Measurements from ENCODE around the gene DCAF17. TPM values are rescaled to one million over a fixed set of nuclear protein-coding genes. Genes with fewer than 3 reads are reported as not detected.

Gene DCAF17
- total RNA-seq, 1 donor from 2014 or later: 22.4 TPM

DNA sequence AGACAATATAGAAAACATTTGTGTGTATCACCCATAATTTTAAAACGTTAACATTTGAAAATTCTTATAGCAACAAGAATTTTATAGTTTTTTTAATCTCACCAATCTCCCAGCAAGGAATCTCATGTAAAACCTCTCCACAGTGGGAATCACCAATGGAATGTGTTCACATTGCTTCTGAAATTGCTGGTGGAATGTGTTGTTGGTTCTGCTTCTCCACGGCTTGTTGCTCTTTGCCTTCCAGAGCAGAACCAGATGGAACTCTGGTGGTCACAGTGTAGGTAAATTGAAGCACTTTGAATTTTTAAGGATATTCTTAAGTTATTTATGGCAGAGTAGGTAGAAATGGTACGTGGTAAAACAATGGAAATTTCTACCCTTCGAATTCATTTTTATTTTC lies 35.1 kb downstream of the DCAF17 start:
- H3K4me1 Mint-ChIP-seq: no peaks in the 10 kb centered on the region
- H3K27ac Mint-ChIP-seq (ENCODE audit: unreplicated experiment): no peak overlapping the region
- H3K27me3 Mint-ChIP-seq (ENCODE audit: low read depth): no peaks in the 10 kb centered on the region
- no peaks in the 10 kb centered on the region for H3K9me3 Mint-ChIP-seq
- no peak for DNase-seq (ENCODE audit: low read depth, low spot score)
- peaks cover 14% of the 10 kb centered on the region for H3K36me3 Mint-ChIP-seq (ENCODE audit: low read depth)
- H3K4me3 Mint-ChIP-seq: no peak overlapping the region
- TF ChIP-seq, protein P1, sequence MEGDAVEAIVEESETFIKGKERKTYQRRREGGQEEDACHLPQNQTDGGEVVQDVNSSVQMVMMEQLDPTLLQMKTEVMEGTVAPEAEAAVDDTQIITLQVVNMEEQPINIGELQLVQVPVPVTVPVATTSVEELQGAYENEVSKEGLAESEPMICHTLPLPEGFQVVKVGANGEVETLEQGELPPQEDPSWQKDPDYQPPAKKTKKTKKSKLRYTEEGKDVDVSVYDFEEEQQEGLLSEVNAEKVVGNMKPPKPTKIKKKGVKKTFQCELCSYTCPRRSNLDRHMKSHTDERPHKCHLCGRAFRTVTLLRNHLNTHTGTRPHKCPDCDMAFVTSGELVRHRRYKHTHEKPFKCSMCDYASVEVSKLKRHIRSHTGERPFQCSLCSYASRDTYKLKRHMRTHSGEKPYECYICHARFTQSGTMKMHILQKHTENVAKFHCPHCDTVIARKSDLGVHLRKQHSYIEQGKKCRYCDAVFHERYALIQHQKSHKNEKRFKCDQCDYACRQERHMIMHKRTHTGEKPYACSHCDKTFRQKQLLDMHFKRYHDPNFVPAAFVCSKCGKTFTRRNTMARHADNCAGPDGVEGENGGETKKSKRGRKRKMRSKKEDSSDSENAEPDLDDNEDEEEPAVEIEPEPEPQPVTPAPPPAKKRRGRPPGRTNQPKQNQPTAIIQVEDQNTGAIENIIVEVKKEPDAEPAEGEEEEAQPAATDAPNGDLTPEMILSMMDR (conservative IDR thresholded peaks at IDR 0.05): no peak

DNA sequence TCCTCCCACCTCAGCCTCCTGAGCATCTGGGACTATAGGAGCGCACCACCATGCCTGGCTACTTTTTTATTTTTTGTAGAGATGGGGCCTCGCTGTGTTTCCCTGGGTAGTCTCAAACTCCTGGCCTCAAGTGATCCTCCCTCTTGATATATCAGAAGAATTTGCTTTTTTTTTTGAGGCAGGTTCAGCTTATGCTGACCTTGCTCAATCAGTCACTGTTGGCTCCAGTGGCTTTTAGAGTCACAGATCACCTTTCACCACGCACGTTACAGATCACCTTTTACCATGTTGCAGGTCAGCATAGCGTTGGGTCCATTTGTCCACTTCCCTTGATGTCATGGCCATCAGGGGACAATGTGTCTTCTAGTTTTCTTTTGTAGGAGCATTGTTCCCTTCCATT lies 36.1 kb downstream of the DCAF17 start:
- H3K36me3 Mint-ChIP-seq (ENCODE audit: low read depth): peaks cover 19% of the 10 kb centered on the region
- no peaks in the 10 kb centered on the region for H3K27me3 Mint-ChIP-seq (ENCODE audit: low read depth)
- DNase-seq (ENCODE audit: low read depth, low spot score): no peak
- TF ChIP-seq, protein P1 (conservative IDR thresholded peaks at IDR 0.05): no peak
- no peak overlapping the region for H3K27ac Mint-ChIP-seq (ENCODE audit: unreplicated experiment)
- H3K9me3 Mint-ChIP-seq: no peaks in the 10 kb centered on the region
- no peak overlapping the region for H3K4me3 Mint-ChIP-seq
- H3K4me1 Mint-ChIP-seq: no peaks in the 10 kb centered on the region

DNA sequence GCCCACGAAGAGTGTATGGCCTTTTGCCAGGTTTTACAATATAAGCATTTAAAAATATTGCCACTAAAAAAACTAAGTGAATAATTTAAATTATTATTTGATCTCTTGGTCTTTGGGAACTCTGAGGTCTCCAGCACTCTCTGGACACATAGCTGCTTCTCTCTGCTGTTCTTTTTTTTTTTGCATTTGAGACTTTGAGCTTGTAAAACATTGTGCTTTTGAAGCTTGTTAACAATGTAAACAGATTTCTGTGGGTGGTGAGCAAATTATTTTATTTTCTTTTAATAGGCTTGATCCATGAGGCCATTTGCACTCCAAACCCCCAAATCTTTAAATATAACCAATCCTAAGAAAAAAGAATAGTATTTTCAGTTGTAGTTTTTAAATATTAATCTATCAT lies 42.0 kb downstream of the DCAF17 start:
- Mint-ChIP-seq H3K4me3 (no peak overlapping the region), H3K36me3 (ENCODE audit: low read depth) (peaks cover 10% of the 10 kb centered on the region), H3K9me3 (no peaks in the 10 kb centered on the region), H3K4me1 (no peaks in the 10 kb centered on the region), H3K27ac (ENCODE audit: unreplicated experiment) (no peak overlapping the region), H3K27me3 (ENCODE audit: low read depth) (no peaks in the 10 kb centered on the region)
- DNase-seq (ENCODE audit: low read depth, low spot score): no peak
- TF ChIP-seq, protein P1 (conservative IDR thresholded peaks at IDR 0.05): no peak

DNA sequence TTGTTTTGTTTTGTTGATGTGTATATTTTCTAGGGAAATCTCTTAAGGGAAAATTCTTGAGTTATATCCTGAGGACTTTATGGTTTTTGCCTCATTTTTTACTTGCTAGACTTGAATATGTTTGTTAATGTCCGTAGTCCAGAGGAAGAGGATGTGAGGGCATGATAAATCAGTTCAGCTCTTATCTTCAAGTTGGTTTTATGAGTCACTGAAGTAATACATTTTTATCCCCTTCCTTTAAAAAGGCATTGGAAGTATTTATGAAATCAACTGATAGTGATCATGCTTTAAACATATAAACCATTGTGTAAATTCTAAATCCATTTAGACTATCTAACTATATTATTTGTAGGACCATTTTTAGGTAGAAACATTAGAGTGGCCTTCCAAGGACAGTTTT lies 44.3 kb downstream of the DCAF17 start:
- Mint-ChIP-seq H3K9me3 (no peaks in the 10 kb centered on the region), H3K4me1 (no peaks in the 10 kb centered on the region), H3K27ac (ENCODE audit: unreplicated experiment) (no peak overlapping the region), H3K27me3 (ENCODE audit: low read depth) (no peaks in the 10 kb centered on the region), H3K36me3 (ENCODE audit: low read depth) (peaks cover 10% of the 10 kb centered on the region), H3K4me3 (no peak overlapping the region)
- no peak for DNase-seq (ENCODE audit: low read depth, low spot score)
- TF ChIP-seq, protein P1 (conservative IDR thresholded peaks at IDR 0.05): no peak

DNA sequence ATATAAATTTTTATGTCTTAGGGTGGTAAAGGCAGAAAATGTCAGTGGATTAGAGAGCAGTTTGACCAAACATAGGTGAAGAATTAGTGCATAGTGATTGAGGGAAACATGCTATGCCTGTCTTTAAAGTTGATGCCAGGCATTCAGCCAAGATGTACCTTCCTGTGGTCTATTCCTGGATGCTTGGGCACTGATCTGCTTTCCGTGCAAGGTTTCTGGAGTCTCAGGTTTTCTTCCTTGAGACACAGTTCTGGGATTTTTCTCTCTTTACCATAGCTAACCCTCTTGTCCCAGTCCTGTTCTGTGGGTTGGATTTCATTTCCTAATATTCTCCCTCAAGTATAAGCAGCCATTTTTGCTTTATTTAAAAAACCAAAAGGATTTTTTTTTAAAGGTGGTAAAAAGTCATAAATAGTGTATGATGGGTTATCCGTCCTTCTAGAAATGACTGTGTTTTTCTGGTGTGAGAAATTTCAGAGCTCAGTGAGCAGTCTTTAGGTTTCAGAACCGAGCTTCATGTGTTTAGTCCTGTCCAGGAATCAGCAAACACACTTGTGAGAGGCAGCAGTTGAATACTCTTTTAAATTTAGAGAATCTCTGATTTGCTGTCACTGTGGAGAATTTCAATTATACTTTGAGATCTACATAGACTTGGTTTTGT lies 45.3 kb downstream of the DCAF17 start:
- Mint-ChIP-seq H3K36me3 (ENCODE audit: low read depth) (peaks cover 6% of the 10 kb centered on the region), H3K27me3 (ENCODE audit: low read depth) (no peaks in the 10 kb centered on the region), H3K27ac (ENCODE audit: unreplicated experiment) (no peak overlapping the region), H3K4me3 (no peak overlapping the region), H3K4me1 (no peaks in the 10 kb centered on the region), H3K9me3 (no peaks in the 10 kb centered on the region)
- no peak for DNase-seq (ENCODE audit: low read depth, low spot score)
- TF ChIP-seq, protein P1 (conservative IDR thresholded peaks at IDR 0.05): no peak

Measured in neural crest cell (in vitro differentiated cells).